ENCODE measurements around the gene CCDC85B.
A peak's percentile ranks its signal among the peaks of the same experiment; 100 is the strongest.

GRCh38 chr11:65884716-65885092 is 5.8 kb upstream of the CCDC85B start:
- TF ChIP-seq CTCF (IDR thresholded peaks at IDR 0.05) (peak; percentile 97 to 98 (median 98)), POLR2A (IDR thresholded peaks at IDR 0.05; ENCODE audit: low read depth) (no peak)

Measured in esophagus muscularis mucosa (tissue), 3 donors.